Adrenal gland (tissue), 5 donors: ENCODE results near the gene BMP6.

Source experiments
- CTCF ChIP-seq, 6 experiments: fragments of 450-650 bp in 4 of 6; fragments of 200-600 bp in 2 of 6; sonication (generic) in 1 of 6; IDR thresholded peaks; 1 replicate in 5 of 6; 2 replicates in 1 of 6; pipeline versions ENCODE4 v1.5.1 to v1.8.0; 2016 to 2021; ENCODE audit warnings: antibody characterized with exemption in 6 of 6, mild to moderate bottlenecking in 2 of 6, moderate library complexity in 1 of 6
- POLR2A ChIP-seq, 2 donors: fragments of 450-650 bp; IDR thresholded peaks; one replicate each; pipeline ENCODE4 v1.6.1; 2017; ENCODE audit warnings: antibody characterized with exemption in 2 of 2, mild to moderate bottlenecking in 2 of 2, moderate library complexity in 1 of 2
- donor health status: DM: no; HTN: no; CAD: no.

DNA sequence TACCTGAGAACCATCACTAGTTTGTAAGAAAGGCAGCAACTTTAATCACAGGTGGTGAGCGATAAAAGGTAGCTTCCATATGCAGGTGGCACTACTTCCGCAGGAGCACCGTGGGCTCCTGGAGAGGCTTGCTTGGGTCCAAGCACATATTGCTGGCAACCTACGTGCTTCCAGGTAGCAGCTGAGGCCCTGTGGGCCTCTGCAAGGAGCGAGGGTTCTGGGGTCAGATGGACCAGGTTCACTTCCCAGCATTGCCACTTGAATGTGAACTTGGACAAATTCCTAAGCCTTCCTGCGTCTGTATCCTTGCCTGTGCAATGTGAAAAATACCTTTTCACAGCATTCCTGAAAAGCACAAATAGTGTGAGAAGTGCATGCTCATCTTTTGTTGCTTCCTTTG is 153.7 kb downstream of the BMP6 start:
- TF ChIP-seq CTCF (IDR thresholded peaks at IDR 0.05) (no peak), POLR2A (IDR thresholded peaks at IDR 0.05) (no peak)
